GM12872 (cell line): ENCODE results near the gene RPS6KA2.

Experiments used
- TF ChIP-seq, protein P1 (sequence below): IDR thresholded peaks from 3 replicates; pipeline ENCODE4 v1.5.1; 2011; ENCODE audit warnings: low read depth, mild to moderate bottlenecking, low read length, moderate library complexity; ENCODE audit not compliant: insufficient read depth

The RPS6KA2 gene

GRCh38 chr6:166369782-166370181 lies 257.3 kb downstream of the RPS6KA2 start:
- TF ChIP-seq, protein P1, sequence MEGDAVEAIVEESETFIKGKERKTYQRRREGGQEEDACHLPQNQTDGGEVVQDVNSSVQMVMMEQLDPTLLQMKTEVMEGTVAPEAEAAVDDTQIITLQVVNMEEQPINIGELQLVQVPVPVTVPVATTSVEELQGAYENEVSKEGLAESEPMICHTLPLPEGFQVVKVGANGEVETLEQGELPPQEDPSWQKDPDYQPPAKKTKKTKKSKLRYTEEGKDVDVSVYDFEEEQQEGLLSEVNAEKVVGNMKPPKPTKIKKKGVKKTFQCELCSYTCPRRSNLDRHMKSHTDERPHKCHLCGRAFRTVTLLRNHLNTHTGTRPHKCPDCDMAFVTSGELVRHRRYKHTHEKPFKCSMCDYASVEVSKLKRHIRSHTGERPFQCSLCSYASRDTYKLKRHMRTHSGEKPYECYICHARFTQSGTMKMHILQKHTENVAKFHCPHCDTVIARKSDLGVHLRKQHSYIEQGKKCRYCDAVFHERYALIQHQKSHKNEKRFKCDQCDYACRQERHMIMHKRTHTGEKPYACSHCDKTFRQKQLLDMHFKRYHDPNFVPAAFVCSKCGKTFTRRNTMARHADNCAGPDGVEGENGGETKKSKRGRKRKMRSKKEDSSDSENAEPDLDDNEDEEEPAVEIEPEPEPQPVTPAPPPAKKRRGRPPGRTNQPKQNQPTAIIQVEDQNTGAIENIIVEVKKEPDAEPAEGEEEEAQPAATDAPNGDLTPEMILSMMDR = no peak

DNA sequence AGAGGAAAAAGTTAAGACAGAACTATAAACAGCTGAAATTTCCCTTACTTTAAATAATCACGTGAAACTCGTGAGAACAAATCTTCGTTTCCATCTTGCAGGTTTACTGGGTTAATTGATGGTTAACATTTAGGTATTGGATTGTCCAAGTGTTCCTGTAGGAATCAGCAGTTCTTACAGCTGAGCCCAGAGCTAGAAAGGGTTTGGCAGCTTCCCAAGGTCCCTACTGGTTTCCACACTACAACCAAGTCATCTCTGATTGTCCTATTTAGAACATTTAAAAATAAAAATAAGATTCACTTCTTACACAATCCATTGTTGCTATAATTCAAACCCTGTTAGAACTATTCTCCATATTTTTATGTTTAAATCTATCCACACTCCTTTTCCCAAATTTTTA lies 260.1 kb downstream of the RPS6KA2 start:
- TF ChIP-seq, protein P1 = no peak

- TF ChIP-seq, protein P1 = no peak
Observed at GRCh38 chr6:166365806-166366205, 261.2 kb downstream of the RPS6KA2 start.

GRCh38 chr6:166365221-166365620 lies 261.8 kb downstream of the RPS6KA2 start:
- TF ChIP-seq, protein P1 = no peak

GRCh38 chr6:166364456-166364855 lies 262.6 kb downstream of the RPS6KA2 start:
- TF ChIP-seq, protein P1 = no peak

DNA sequence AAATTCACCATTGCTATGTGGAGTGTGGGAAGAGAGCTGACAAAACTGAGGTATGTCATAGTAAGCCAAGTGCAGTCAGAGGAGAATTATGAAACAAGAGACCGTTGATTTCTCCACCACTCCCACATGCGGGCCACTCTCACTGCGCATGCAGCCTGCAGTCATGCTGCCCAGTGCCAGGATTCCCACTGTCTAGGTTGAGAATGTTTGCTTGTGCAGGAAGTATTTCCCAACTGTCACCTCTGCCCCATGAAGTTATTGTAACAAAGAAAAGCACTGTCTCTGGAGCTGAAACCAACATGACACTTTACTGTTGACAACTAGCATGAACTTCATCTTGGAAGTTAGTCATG lies 266.0 kb downstream of the RPS6KA2 start:
- TF ChIP-seq, protein P1 = no peak

GRCh38 chr6:166360243-166361076 lies 266.6 kb downstream of the RPS6KA2 start:
- TF ChIP-seq, protein P1 = no peak
